GM12873 (cell line): ENCODE data around the gene PRKCB.

Source experiments
- TF ChIP-seq, protein P1 (sequence below): IDR thresholded peaks from 2 replicates; pipeline ENCODE4 v1.5.1; 2012; ENCODE audit warnings: low read depth, mild to moderate bottlenecking, moderate library complexity, low read length, control low read depth; ENCODE audit not compliant: insufficient read depth; ENCODE audit errors: missing control alignments

PRKCB gene

DNA sequence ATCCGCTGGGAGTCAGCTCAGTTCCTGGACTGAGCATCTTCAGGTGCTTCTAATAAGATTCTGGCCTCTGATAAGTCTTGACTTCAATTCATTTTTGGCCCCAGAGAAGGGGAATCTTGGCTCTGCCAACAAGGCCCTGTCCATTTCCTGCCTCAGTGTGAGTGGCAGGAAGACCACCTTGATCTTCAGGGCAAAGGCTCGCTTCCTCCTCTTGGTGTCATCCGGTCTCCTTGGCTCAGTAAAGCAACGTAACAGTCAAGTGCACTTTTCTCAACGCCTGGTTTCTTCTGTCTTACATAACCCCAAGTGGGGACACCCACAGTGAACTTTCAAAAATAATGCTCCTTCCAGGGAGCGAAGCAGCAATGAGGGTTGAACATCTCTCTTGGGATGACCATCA is 169.8 kb downstream of the PRKCB start:
- TF ChIP-seq, protein P1, sequence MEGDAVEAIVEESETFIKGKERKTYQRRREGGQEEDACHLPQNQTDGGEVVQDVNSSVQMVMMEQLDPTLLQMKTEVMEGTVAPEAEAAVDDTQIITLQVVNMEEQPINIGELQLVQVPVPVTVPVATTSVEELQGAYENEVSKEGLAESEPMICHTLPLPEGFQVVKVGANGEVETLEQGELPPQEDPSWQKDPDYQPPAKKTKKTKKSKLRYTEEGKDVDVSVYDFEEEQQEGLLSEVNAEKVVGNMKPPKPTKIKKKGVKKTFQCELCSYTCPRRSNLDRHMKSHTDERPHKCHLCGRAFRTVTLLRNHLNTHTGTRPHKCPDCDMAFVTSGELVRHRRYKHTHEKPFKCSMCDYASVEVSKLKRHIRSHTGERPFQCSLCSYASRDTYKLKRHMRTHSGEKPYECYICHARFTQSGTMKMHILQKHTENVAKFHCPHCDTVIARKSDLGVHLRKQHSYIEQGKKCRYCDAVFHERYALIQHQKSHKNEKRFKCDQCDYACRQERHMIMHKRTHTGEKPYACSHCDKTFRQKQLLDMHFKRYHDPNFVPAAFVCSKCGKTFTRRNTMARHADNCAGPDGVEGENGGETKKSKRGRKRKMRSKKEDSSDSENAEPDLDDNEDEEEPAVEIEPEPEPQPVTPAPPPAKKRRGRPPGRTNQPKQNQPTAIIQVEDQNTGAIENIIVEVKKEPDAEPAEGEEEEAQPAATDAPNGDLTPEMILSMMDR = no peak

DNA sequence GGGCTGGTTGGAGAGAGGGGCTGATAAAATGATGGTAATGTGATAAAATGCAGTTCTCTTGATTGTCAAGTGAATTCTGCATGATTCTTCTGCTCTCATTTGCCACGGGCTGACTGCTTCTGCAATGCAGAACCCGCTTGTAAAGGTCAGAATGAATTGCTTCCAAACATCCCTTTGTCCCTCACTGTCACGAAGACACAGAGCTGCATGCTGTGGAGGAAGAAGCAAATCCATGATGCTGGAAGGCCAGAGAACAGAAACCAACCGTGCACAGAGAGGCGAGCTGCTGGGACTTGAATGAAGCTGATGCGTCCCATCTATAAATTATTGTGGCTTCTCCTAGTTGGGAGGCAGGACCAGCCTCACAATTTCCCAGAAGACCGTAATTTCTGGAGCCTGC is 171.6 kb downstream of the PRKCB start:
- TF ChIP-seq, protein P1 = no peak

DNA sequence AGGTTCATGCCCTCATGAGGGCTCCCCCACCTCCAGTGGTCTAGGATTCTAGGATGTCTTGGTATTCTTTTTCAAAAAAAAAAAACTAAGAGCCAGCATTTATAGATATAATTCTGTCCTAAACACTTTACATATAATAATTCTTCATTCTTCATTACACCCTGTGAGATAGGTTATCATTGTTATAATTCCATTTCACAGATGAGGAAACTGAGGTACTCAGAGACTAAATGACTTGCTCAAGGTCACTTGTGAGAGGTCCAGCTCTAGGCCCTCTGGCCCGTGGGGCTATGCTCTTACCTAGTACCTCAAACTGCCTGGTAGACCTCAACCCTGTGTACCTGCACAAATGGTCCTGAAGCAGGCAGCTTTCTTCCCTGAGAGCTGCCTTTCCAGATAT is 172.2 kb downstream of the PRKCB start:
- TF ChIP-seq, protein P1 = no peak

DNA sequence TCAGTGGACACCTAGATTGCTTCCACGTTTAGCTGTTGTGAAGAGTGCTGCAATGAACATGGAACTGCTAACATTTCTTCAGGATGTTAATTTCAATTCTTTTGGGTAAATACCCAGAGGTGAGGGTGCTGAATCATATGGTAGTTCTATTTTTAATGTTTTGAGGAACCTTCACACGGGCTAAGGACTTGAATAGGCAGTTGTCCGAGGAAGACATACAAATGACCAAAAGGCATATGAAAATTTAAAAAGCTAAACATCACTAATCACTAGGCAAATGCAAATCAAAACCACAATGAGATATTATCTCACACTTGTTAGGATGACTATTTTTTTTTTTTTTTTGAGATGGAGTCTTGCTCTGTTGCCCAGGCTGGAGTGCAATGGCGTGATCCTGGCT is 173.3 kb downstream of the PRKCB start:
- TF ChIP-seq, protein P1 = no peak

DNA sequence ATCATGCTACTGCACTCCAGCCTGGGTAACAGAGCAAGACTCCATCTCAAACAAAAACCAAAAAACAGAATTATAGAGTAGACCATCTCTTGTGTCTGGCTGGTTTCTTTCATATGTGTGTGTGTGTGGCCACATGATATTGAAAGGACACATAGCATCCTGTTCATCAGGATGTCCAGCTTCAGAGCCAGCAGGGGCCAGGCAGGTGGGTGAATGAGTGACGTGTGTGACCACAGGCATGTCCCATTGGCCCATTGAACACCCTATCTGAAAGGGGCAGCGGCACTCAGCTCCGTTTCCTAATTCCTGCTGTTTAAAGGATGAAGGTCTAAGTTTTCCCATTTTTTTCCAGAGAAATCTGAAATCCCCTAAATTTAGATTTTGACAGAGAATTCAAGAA is 174.2 kb downstream of the PRKCB start:
- TF ChIP-seq, protein P1 = no peak

DNA sequence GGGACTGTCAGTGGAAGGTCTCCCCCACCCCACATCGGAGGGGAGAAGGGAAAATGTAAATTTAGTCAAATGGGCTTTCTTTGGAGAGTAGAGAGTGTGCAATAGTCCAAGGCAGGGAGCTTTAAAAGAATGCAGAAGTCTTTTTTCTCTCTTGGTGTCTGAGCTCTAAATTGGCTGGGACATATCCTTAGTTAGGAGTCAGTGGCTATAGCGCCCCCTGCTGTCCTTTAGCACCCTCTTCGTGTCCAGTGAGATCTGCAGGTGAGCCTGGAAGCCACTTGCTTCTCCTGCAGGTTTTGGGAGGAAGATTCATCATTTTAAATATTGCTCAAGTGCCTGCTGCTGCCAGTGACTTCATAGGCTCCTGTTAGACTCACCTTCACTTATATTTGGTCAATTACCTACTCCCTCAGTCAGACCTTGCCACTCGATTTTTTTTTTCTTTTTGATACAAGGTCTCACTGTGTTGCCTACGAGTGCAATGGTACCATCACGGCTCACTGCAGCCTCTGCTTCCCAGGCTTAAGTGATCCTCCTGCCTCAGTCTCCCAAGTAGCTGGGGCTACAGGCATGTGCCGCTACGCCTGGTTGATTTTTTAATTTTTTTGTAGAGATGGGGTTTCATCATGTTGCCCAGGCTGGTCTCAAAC is 174.8 kb downstream of the PRKCB start:
- TF ChIP-seq, protein P1 = peak; percentile 90

DNA sequence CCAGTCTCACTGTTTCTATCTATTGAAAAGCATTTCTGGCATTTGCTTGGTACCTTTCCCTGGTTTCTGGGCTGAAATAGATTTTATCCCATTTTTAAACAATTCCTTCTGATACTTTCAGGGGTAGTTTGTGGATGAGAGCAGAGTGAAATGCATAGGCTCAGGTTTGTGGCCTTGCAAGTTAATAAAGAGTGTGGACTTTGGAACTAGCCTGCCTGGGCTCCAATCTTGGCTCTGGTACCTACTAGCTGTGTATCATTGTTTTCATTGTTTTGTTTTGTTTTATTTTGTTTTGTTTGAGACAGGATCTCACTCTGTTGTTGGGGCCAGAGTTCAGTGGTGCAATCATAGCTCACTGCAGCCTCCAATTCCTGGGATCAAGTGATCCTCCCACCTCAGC is 175.5 kb downstream of the PRKCB start:
- TF ChIP-seq, protein P1 = no peak
